NCI-H1930 (cell line): Measurements from ENCODE around the gene CCDC34.

Experiments used
- DNase-seq, 2 experiments: peaks; one replicate each; lab custom pipeline; 2025; lab: John Stamatoyannopoulos, UW

CCDC34 gene

GRCh38 chr11:27290261-27291050 is 72.6 kb downstream of the CCDC34 start:
- DNase-seq: no peak
